HCT116 (cell line): ENCODE results near the gene MAP2K3. TPM values are rescaled to one million over a fixed set of nuclear protein-coding genes. Genes with fewer than 3 reads are reported as not detected.

Source experiments
- ATAC-seq: fragments of 200-7000 bp; cut with Tn5 transposase; 2 replicates; pipeline ENCODE4 v1.9.1; 2020; ENCODE audit warnings: mild to moderate bottlenecking, moderate library complexity
- BruUV-seq: library from RNA; stranded (reverse); fragments of 400-500 nt; replicated peaks from 2 replicates; lab custom pipeline; 2021; lab: Mats Ljungman, UMichigan
- CTCF ChIA-PET: fragments of 300-600 bp; sonication (Branson Sonifier 250); formaldehyde crosslinking; loops from one replicate; lab custom pipeline; 2021; ENCODE audit warnings: antibody characterized with exemption; lab: Charles Lee
- POLR2A ChIA-PET: fragments of 300-600, 350-600 bp; sonication (Branson Sonifier 250); formaldehyde crosslinking; loops from one replicate; lab custom pipeline; 2021; ENCODE audit warnings: antibody characterized with exemption; lab: Charles Lee
- RAD21 ChIA-PET, 2 experiments: fragments of 300-600 bp; sonication (Branson Sonifier 250); formaldehyde crosslinking; loops; one replicate each; lab custom pipeline; 2023; ENCODE audit warnings: low total read pairs in 2 of 2; ENCODE audit not compliant: uncharacterized antibody in 2 of 2, unreplicated experiment in 2 of 2, low non-redundant PET in 1 of 2; lab: Charles Lee
- DNase-seq: peaks from one replicate; pipeline ENCODE4 v3.0.0-alpha.2; 2010; ENCODE audit warnings: low read depth, low spot score
- H2AFZ ChIP-seq: fragments of 200-600 bp; shearing (Covaris generic), sonication (generic); 2 replicates; pipeline ENCODE4 v1.6.1; 2017; ENCODE audit warnings: low read depth, mixed run types, mixed read lengths, antibody characterized with exemption, low read length; ENCODE audit not compliant: poor library complexity, severe bottlenecking
- H3K27ac ChIP-seq: 2 replicates; pipeline ENCODE4 v1.5.1; 2012; ENCODE audit warnings: low read depth, low read length
- H3K27me3 ChIP-seq: fragments of 200-600 bp; sonication (generic); 2 replicates; pipeline ENCODE4 v1.6.1; 2016; ENCODE audit warnings: mixed run types, low read length, mixed read lengths; ENCODE audit not compliant: insufficient read depth
- H3K36me3 ChIP-seq, 2 experiments: fragments of 200-500 bp in 1 of 2; fragments of 200-600 bp in 1 of 2; sonication (Bioruptor generic) in 1 of 2; sonication (generic) in 1 of 2; 2 replicates each; pipeline versions ENCODE4 v1.5.1 to v1.6.1; 2014 to 2016; ENCODE audit warnings: low read length in 2 of 2, inconsistent platforms in 1 of 2, mixed read lengths in 1 of 2, mixed run types in 1 of 2; ENCODE audit not compliant: insufficient read depth in 2 of 2, control insufficient read depth in 1 of 2
- H3K4me1 ChIP-seq, 2 experiments: fragments of 200-600 bp in 1 of 2; sonication (generic) in 1 of 2; 2 replicates each; pipeline versions ENCODE4 v1.5.1 to v1.6.1; 2012 to 2017; ENCODE audit warnings: low read length in 2 of 2, inconsistent platforms in 1 of 2, mild to moderate bottlenecking in 1 of 2, mixed read lengths in 1 of 2, mixed run types in 1 of 2, moderate library complexity in 1 of 2; ENCODE audit not compliant: insufficient read depth in 2 of 2, control insufficient read depth in 1 of 2
- H3K4me2 ChIP-seq: fragments of 200-600 bp; sonication (generic); 2 replicates; pipeline ENCODE4 v1.6.1; 2017; ENCODE audit warnings: mixed run types, low read length, mixed read lengths
- H3K4me3 ChIP-seq, 2 experiments: fragments of 200-600 bp in 1 of 2; sonication (generic) in 1 of 2; replicated peaks in 1 of 2; 2 replicates each; pipeline ENCODE4 v1.5.1; 2011 to 2016; ENCODE audit warnings: low read length in 2 of 2, control low read depth in 1 of 2, low read depth in 1 of 2, mild to moderate bottlenecking in 1 of 2, mixed read lengths in 1 of 2, mixed run types in 1 of 2
- H3K79me2 ChIP-seq: fragments of 200-600 bp; sonication (generic); 2 replicates; pipeline ENCODE4 v1.6.1; 2017; ENCODE audit warnings: mild to moderate bottlenecking, mixed run types, low read length, moderate library complexity, mixed read lengths; ENCODE audit not compliant: insufficient read depth
- H3K9ac ChIP-seq: fragments of 200-600 bp; sonication (generic); 2 replicates; pipeline ENCODE4 v1.6.1; 2016; ENCODE audit warnings: low read length, mixed read lengths
- H3K9me2 ChIP-seq: fragments of 200-600 bp; sonication (generic), shearing (Covaris generic); 2 replicates; pipeline ENCODE4 v1.6.1; 2017; ENCODE audit warnings: mixed run types, mild to moderate bottlenecking, moderate library complexity; ENCODE audit not compliant: insufficient read depth
- H3K9me3 ChIP-seq, 2 experiments: fragments of 200-500 bp in 1 of 2; fragments of 200-600 bp in 1 of 2; sonication (Bioruptor generic) in 1 of 2; sonication (generic) in 1 of 2; 2 replicates each; pipeline ENCODE4 v1.6.1; 2014 to 2017; ENCODE audit warnings: low read length in 2 of 2, mixed read lengths in 2 of 2, inconsistent platforms in 1 of 2, low read depth in 1 of 2, mild to moderate bottlenecking in 1 of 2, mixed run types in 1 of 2, moderate library complexity in 1 of 2; ENCODE audit not compliant: control insufficient read depth in 1 of 2, insufficient read depth in 1 of 2
- H4K20me1 ChIP-seq: fragments of 200-600 bp; sonication (generic), shearing (Covaris generic); 2 replicates; pipeline ENCODE4 v1.6.1; 2017; ENCODE audit warnings: mixed run types, mild to moderate bottlenecking, moderate library complexity; ENCODE audit not compliant: insufficient read depth
- ATF3 ChIP-seq: IDR thresholded peaks from 2 replicates; pipeline ENCODE4 v1.6.1; 2012
- CBX3 ChIP-seq: IDR thresholded peaks from 2 replicates; pipeline ENCODE4 v1.6.1; 2012; ENCODE audit warnings: low read depth
- CEBPB ChIP-seq: IDR thresholded peaks from 2 replicates; pipeline ENCODE4 v1.6.1; 2012; ENCODE audit warnings: low read depth
- EZH2 ChIP-seq: fragments of 200-600 bp; sonication (generic); IDR thresholded peaks from 2 replicates; pipeline ENCODE4 v1.6.1; 2017; ENCODE audit warnings: antibody characterized with exemption, mixed run types
- EZH2phosphoT487 ChIP-seq: fragments of 200-600 bp; IDR thresholded peaks from 2 replicates; pipeline ENCODE4 v1.6.1; 2018; ENCODE audit warnings: antibody characterized with exemption, borderline replicate concordance
- FOSL1 ChIP-seq: IDR thresholded peaks from 2 replicates; pipeline ENCODE4 v1.6.1; 2012; ENCODE audit warnings: low read depth
- JUND ChIP-seq: IDR thresholded peaks from 2 replicates; pipeline ENCODE4 v1.6.1; 2012
- MAX ChIP-seq: IDR thresholded peaks from 2 replicates; pipeline ENCODE4 v1.6.1; 2012
- POLR2A ChIP-seq: IDR thresholded peaks from 2 replicates; pipeline ENCODE4 v1.7.0; 2011; ENCODE audit warnings: borderline replicate concordance; ENCODE audit not compliant: insufficient read depth, insufficient read length; ENCODE audit errors: extremely low read depth
- POLR2AphosphoS5 ChIP-seq: IDR thresholded peaks from 2 replicates; pipeline ENCODE4 v1.6.1; 2011; ENCODE audit warnings: mild to moderate bottlenecking, low read depth, low read length, moderate library complexity
- RAD21 ChIP-seq: IDR thresholded peaks from 2 replicates; pipeline ENCODE4 v1.6.1; 2012; ENCODE audit warnings: low read depth, mild to moderate bottlenecking
- REST ChIP-seq: IDR thresholded peaks from 2 replicates; pipeline ENCODE4 v1.6.1; 2012; ENCODE audit warnings: low read depth
- SIN3A ChIP-seq: IDR thresholded peaks from 2 replicates; pipeline ENCODE4 v1.6.1; 2012; ENCODE audit warnings: low read depth
- SP1 ChIP-seq: IDR thresholded peaks from 2 replicates; pipeline ENCODE4 v1.6.1; 2012; ENCODE audit warnings: low read depth
- SRF ChIP-seq: IDR thresholded peaks from 2 replicates; pipeline ENCODE4 v1.6.1; 2012; ENCODE audit warnings: low read depth
- TCF7L2 ChIP-seq: IDR thresholded peaks from 2 replicates; pipeline ENCODE4 v1.7.0; 2011; ENCODE audit warnings: borderline replicate concordance, inconsistent platforms; ENCODE audit not compliant: insufficient read depth, insufficient read length; ENCODE audit errors: extremely low read depth
- YY1 ChIP-seq: IDR thresholded peaks from 2 replicates; pipeline ENCODE4 v1.6.1; 2011; ENCODE audit warnings: low read length, low read depth, moderate library complexity, mild to moderate bottlenecking; ENCODE audit not compliant: insufficient replicate concordance; ENCODE audit errors: extremely low read depth
- ZBTB33 ChIP-seq: IDR thresholded peaks from 2 replicates; pipeline ENCODE4 v1.6.1; 2011; ENCODE audit warnings: mild to moderate bottlenecking, low read length, moderate library complexity; ENCODE audit not compliant: insufficient replicate concordance; ENCODE audit errors: extremely low read depth
- ZFX ChIP-seq: fragments of 450-650 bp; IDR thresholded peaks from 2 replicates; pipeline ENCODE4 v1.6.1; 2017
- ZNF274 ChIP-seq: fragments of 200-500 bp; sonication (Bioruptor generic); IDR thresholded peaks from 2 replicates; pipeline ENCODE4 v1.6.1; 2014; ENCODE audit warnings: mild to moderate bottlenecking, low read depth, low read length, inconsistent platforms
- intact Hi-C: fragments of 100-400 bp; cut with micrococcal nuclease; formaldehyde crosslinking; loops from 2 replicates; pipeline ENCODE4 v1.10.0; 2022
- total RNA-seq: library from RNA; stranded (reverse); gene quantifications from one replicate; pipeline ENCODE4 v1.2.1, GENCODE V29; 2021; ENCODE audit not compliant: unreplicated experiment

The MAP2K3 gene
- total RNA-seq, 1 experiment from 2014 or later = 96.7 TPM

GRCh38 chr17:21357281-21357680 lies 72.8 kb downstream of the MAP2K3 start:
- no peak overlapping the region for H3K9ac ChIP-seq
- DNase-seq (no peak), ATAC-seq (no peak)
- H3K27ac ChIP-seq = no peak overlapping the region
- ChIA-PET RAD21 (no interaction called here), CTCF (no interaction called here), POLR2A (no interaction called here)
- H3K36me3 ChIP-seq = no peaks in the 10 kb centered on the region
- BruUV-seq = no TSS peak
- no peaks in the 10 kb centered on the region for H3K27me3 ChIP-seq
- no peaks in the 10 kb centered on the region for H4K20me1 ChIP-seq
- H3K4me1 ChIP-seq = peaks cover 8 to 11% of the 10 kb centered on the region in 2 experiments
- no peak for TF ChIP-seq SP1
- no peak for TF ChIP-seq YY1
- TF ChIP-seq EZH2 = no peak
- no peak for TF ChIP-seq POLR2A
- TF ChIP-seq CBX3 = no peak
- no peak for TF ChIP-seq TCF7L2
- no peak for TF ChIP-seq SRF
- TF ChIP-seq ZBTB33 = no peak
- no peak for TF ChIP-seq JUND
- no peak for TF ChIP-seq EZH2phosphoT487
- no peak for TF ChIP-seq REST
- no peak for TF ChIP-seq ZFX
- TF ChIP-seq CEBPB = no peak
- TF ChIP-seq RAD21 = no peak
- no peak for TF ChIP-seq POLR2AphosphoS5
- TF ChIP-seq MAX = no peak
- no peak for TF ChIP-seq ATF3
- TF ChIP-seq FOSL1 = no peak
- no peak for TF ChIP-seq SIN3A
- no peak for TF ChIP-seq ZNF274
- TF ChIP-seq, all 23 proteins: peak for 0
- Histone ChIP-seq H2AFZ (no peak overlapping the region), H3K79me2 (no peaks in the 10 kb centered on the region), H3K4me3 (no peak overlapping the region), H3K9me2 (no peaks in the 10 kb centered on the region), H3K4me2 (no peak overlapping the region), H3K9me3 (no peaks in the 10 kb centered on the region)
- intact Hi-C loops = no loop called here
